SJCRH30 (cell line): ENCODE data around the gene ARHGEF12. TPM values are rescaled to one million over a fixed set of nuclear protein-coding genes. Genes with fewer than 3 reads are reported as not detected.

ENCODE experiments used
- DNase-seq, 2 experiments: peaks; one replicate each; pipeline ENCODE4 v3.0.0-alpha.2; 2015 to 2020
- H3K27ac ChIP-seq: fragments of 250-450 bp; sonication (Bioruptor Pico); 2 replicates; pipeline ENCODE4 v1.5.1; 2020; ENCODE audit warnings: mild to moderate bottlenecking, moderate library complexity
- H3K27me3 ChIP-seq: fragments of 250-450 bp; sonication (Bioruptor Pico); 2 replicates; pipeline ENCODE4 v1.5.1; 2020; ENCODE audit warnings: mild to moderate bottlenecking, moderate library complexity
- H3K36me3 ChIP-seq: fragments of 250-450 bp; sonication (Bioruptor Pico); 2 replicates; pipeline ENCODE4 v1.5.1; 2020; ENCODE audit warnings: mild to moderate bottlenecking, moderate library complexity
- H3K4me1 ChIP-seq: fragments of 250-450 bp; sonication (Bioruptor Pico); 2 replicates; pipeline ENCODE4 v1.5.1; 2020; ENCODE audit warnings: mild to moderate bottlenecking, moderate library complexity
- H3K4me3 ChIP-seq: fragments of 250-450 bp; sonication (Bioruptor Pico); 2 replicates; pipeline ENCODE4 v1.5.1; 2020; ENCODE audit warnings: mild to moderate bottlenecking, moderate library complexity
- H3K9me3 ChIP-seq: fragments of 250-450 bp; sonication (Bioruptor Pico); replicated peaks from 2 replicates; pipeline ENCODE4 v1.5.1; 2020; ENCODE audit warnings: mild to moderate bottlenecking, moderate library complexity
- total RNA-seq: library from RNA; depleted of rRNA; stranded (reverse); fragments of >200 nt; shearing (Covaris generic); gene quantifications from 2 replicates; pipeline ENCODE4 v1.2.3, GENCODE V29; 2014

Gene ARHGEF12
- total RNA-seq, 1 experiment from 2014 or later = 36.2 TPM

GRCh38 chr11:120395778-120396177 is 59.6 kb downstream of the ARHGEF12 start:
- Histone ChIP-seq H3K27me3 (no peaks in the 10 kb centered on the region), H3K9me3 (no peaks in the 10 kb centered on the region), H3K4me1 (peaks cover 14% of the 10 kb centered on the region), H3K4me3 (no peak overlapping the region), H3K27ac (no peak overlapping the region), H3K36me3 (no peaks in the 10 kb centered on the region)
- no peak for DNase-seq

GRCh38 chr11:120398132-120398531 is 61.9 kb downstream of the ARHGEF12 start:
- no peak overlapping the region for H3K4me3 ChIP-seq
- no peak for DNase-seq
- H3K27me3 ChIP-seq = no peaks in the 10 kb centered on the region
- no peak overlapping the region for H3K27ac ChIP-seq
- peaks cover 24% of the 10 kb centered on the region for H3K4me1 ChIP-seq
- no peaks in the 10 kb centered on the region for H3K9me3 ChIP-seq
- H3K36me3 ChIP-seq = no peaks in the 10 kb centered on the region

GRCh38 chr11:120399307-120399706 is 63.1 kb downstream of the ARHGEF12 start:
- peaks cover 24% of the 10 kb centered on the region for H3K4me1 ChIP-seq
- DNase-seq = no peak
- no peak overlapping the region for H3K27ac ChIP-seq

GRCh38 chr11:120400564-120401364 is 64.6 kb downstream of the ARHGEF12 start:
- Histone ChIP-seq H3K27ac (peak overlapping the region; percentile 81), H3K4me1 (peaks cover 24% of the 10 kb centered on the region)

More at GRCh38 chr11:120399307-120399706, 63.1 kb downstream of the ARHGEF12 start:
- Histone ChIP-seq H3K36me3 (no peaks in the 10 kb centered on the region), H3K27me3 (no peaks in the 10 kb centered on the region), H3K9me3 (no peaks in the 10 kb centered on the region), H3K4me3 (no peak overlapping the region)

GRCh38 chr11:120401506-120401905 is 65.3 kb downstream of the ARHGEF12 start:
- no peak for DNase-seq
- H3K9me3 ChIP-seq = no peaks in the 10 kb centered on the region
- H3K4me1 ChIP-seq = peaks cover 24% of the 10 kb centered on the region
- H3K36me3 ChIP-seq = no peaks in the 10 kb centered on the region
- H3K4me3 ChIP-seq = peak overlapping the region; percentile 51
- H3K27ac ChIP-seq = peak overlapping the region; percentile 81
- no peaks in the 10 kb centered on the region for H3K27me3 ChIP-seq

More at GRCh38 chr11:120400564-120401364, 64.6 kb downstream of the ARHGEF12 start:
- peak; percentile 63 to 85 for DNase-seq
- no peaks in the 10 kb centered on the region for H3K9me3 ChIP-seq
- peak overlapping the region; percentile 51 for H3K4me3 ChIP-seq
- no peaks in the 10 kb centered on the region for H3K27me3 ChIP-seq
- no peaks in the 10 kb centered on the region for H3K36me3 ChIP-seq

- Histone ChIP-seq H3K36me3 (no peaks in the 10 kb centered on the region), H3K4me3 (no peak overlapping the region), H3K27me3 (no peaks in the 10 kb centered on the region), H3K4me1 (peaks cover 24% of the 10 kb centered on the region), H3K9me3 (no peaks in the 10 kb centered on the region), H3K27ac (no peak overlapping the region)
- DNase-seq = peak in 1 of 2 experiments; percentile 22
Measured at GRCh38 chr11:120403966-120404365, 67.8 kb downstream of the ARHGEF12 start.

GRCh38 chr11:120404495-120404894 is 68.3 kb downstream of the ARHGEF12 start:
- H3K4me3 ChIP-seq = no peak overlapping the region
- no peak for DNase-seq
- H3K9me3 ChIP-seq = no peaks in the 10 kb centered on the region
- H3K36me3 ChIP-seq = no peaks in the 10 kb centered on the region
- H3K27ac ChIP-seq = no peak overlapping the region
- peaks cover 22% of the 10 kb centered on the region for H3K4me1 ChIP-seq
- H3K27me3 ChIP-seq = no peaks in the 10 kb centered on the region

GRCh38 chr11:120409655-120410054 is 73.4 kb downstream of the ARHGEF12 start:
- DNase-seq = no peak
- Histone ChIP-seq H3K4me3 (no peak overlapping the region), H3K9me3 (no peaks in the 10 kb centered on the region), H3K27me3 (no peaks in the 10 kb centered on the region), H3K27ac (no peak overlapping the region), H3K4me1 (no peaks in the 10 kb centered on the region), H3K36me3 (peaks cover 2% of the 10 kb centered on the region; the same call in 1 of the 2 replicates)

- H3K27ac ChIP-seq = no peak overlapping the region
Measured at GRCh38 chr11:120410622-120411380, 74.6 kb downstream of the ARHGEF12 start.

GRCh38 chr11:120413480-120413879 is 77.3 kb downstream of the ARHGEF12 start:
- no peak for DNase-seq
- no peak overlapping the region for H3K4me3 ChIP-seq
- H3K27ac ChIP-seq = no peak overlapping the region

More at GRCh38 chr11:120410622-120411380, 74.6 kb downstream of the ARHGEF12 start:
- DNase-seq = no peak
- no peaks in the 10 kb centered on the region for H3K27me3 ChIP-seq
- no peaks in the 10 kb centered on the region for H3K9me3 ChIP-seq
- no peaks in the 10 kb centered on the region for H3K4me1 ChIP-seq
- no peak overlapping the region for H3K4me3 ChIP-seq
- H3K36me3 ChIP-seq = peaks cover 2% of the 10 kb centered on the region; the same call in 1 of the 2 replicates

GRCh38 chr11:120420572-120420971 is 84.4 kb downstream of the ARHGEF12 start:
- Histone ChIP-seq H3K27ac (no peak overlapping the region), H3K4me1 (no peaks in the 10 kb centered on the region), H3K4me3 (no peak overlapping the region), H3K36me3 (peaks cover 5% of the 10 kb centered on the region; the same call in 1 of the 2 replicates), H3K9me3 (no peaks in the 10 kb centered on the region), H3K27me3 (no peaks in the 10 kb centered on the region)
- no peak for DNase-seq

More at GRCh38 chr11:120413480-120413879, 77.3 kb downstream of the ARHGEF12 start:
- H3K27me3 ChIP-seq = no peaks in the 10 kb centered on the region
- peaks cover 4% of the 10 kb centered on the region; the same call in 1 of the 2 replicates for H3K36me3 ChIP-seq
- no peaks in the 10 kb centered on the region for H3K4me1 ChIP-seq
- H3K9me3 ChIP-seq = no peaks in the 10 kb centered on the region

- no peak overlapping the region for H3K4me3 ChIP-seq
- H3K4me1 ChIP-seq = no peaks in the 10 kb centered on the region
- H3K36me3 ChIP-seq = peaks cover 3% of the 10 kb centered on the region; the same call in 1 of the 2 replicates
- no peaks in the 10 kb centered on the region for H3K9me3 ChIP-seq
- no peak for DNase-seq
- no peak overlapping the region for H3K27ac ChIP-seq
- H3K27me3 ChIP-seq = no peaks in the 10 kb centered on the region
Measured at GRCh38 chr11:120424185-120424969, 88.2 kb downstream of the ARHGEF12 start.

- DNase-seq = no peak
- no peaks in the 10 kb centered on the region for H3K27me3 ChIP-seq
- H3K27ac ChIP-seq = no peak overlapping the region
- no peaks in the 10 kb centered on the region for H3K9me3 ChIP-seq
- no peak overlapping the region for H3K4me3 ChIP-seq
- H3K4me1 ChIP-seq = no peaks in the 10 kb centered on the region
- peaks cover 3% of the 10 kb centered on the region; the same call in 1 of the 2 replicates for H3K36me3 ChIP-seq
Measured at GRCh38 chr11:120424970-120425332, 88.7 kb downstream of the ARHGEF12 start.

- H3K27ac ChIP-seq = no peak overlapping the region
- H3K4me1 ChIP-seq = no peaks in the 10 kb centered on the region
- H3K9me3 ChIP-seq = no peaks in the 10 kb centered on the region
- H3K27me3 ChIP-seq = no peaks in the 10 kb centered on the region
- no peak for DNase-seq
- H3K36me3 ChIP-seq = peaks cover 3% of the 10 kb centered on the region; the same call in 1 of the 2 replicates
- H3K4me3 ChIP-seq = no peak overlapping the region
Measured at GRCh38 chr11:120425527-120425926, 89.3 kb downstream of the ARHGEF12 start.
